ENCODE data around the gene RAB12.
"Not testable (repeated sequence)": the region's sequence is repeated elsewhere in the genome, so short reads cannot be mapped to it uniquely, and the experiment has no call there.

RAB12 gene, protein sequence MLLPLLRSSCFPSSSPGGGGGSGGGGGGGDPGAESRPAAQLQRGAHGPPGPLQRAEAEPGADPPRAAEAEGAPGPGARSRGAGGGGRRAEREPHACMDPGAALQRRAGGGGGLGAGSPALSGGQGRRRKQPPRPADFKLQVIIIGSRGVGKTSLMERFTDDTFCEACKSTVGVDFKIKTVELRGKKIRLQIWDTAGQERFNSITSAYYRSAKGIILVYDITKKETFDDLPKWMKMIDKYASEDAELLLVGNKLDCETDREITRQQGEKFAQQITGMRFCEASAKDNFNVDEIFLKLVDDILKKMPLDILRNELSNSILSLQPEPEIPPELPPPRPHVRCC

GRCh38 chr18:8608795-8609658 lies at the start of gene RAB12:
RAB12 (plus strand) TSS chr18:8609437; CDS start chr18:8609440, 3 bp downstream.
- peak; percentile 89 for DNase-seq (ENCODE audit: low read depth)

GRCh38 chr18:8559612-8560186 lies 49.5 kb upstream of the RAB12 start:
- peak; percentile 28 for DNase-seq (ENCODE audit: low read depth)

DNA sequence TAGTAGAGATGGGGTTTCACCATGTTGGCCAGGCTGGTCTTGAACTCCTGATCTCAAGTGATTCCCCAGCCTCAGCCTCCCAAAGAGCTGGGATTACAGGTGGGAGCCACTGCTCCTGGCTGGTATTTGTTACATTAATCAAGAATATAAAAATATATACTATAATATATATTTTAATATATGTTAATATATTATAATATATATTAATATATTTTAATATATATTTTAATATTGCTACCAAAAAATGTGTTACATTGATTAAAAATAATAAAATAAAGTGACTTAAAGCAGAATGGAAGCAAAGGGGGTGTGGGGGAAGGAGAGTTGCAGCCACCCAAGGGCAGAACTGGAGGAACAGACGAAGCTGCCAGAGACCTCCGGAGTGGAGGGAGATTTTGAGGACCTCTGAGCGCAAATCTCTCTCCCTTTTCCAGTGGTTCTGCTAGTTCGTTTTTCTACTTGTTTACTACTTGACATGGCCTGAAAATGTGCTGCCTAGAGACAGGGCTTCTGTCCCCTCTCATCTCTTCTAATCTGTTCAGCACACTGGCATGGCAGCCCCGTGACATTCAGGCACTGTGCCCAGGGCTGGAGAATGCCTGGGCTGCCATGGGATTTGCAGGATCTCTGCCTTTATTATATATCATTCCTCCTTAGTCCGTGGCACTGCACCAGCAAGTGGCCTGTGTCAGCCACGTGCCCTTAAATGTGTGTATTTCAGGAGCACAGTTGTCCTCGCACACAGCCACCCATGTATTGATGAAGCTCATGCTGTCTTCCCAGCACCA lies 47.9 kb upstream of the RAB12 start:
- DNase-seq (ENCODE audit: low read depth): no peak

GRCh38 chr18:8562070-8562469 lies 47.2 kb upstream of the RAB12 start:
- DNase-seq (ENCODE audit: low read depth): no peak

DNA sequence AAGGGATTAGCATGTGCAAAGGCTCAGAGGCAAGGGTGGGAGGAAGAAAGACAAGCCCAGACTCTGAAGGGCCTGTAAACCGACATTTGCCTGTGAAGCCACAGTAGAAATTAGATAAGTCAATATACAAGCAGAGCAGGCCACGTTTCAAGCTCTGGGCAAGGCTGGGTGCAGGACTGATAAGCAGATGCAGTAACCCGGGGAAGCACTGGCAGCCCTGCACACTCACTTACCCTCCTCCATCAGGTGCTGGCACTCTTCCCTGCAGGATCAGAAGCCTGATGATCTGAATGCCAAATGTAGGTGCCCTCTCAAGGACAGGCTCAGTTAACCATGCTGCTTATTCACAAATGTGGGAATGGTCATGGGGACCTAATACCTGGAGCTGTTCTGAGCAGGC lies 46.3 kb upstream of the RAB12 start:
- DNase-seq (ENCODE audit: low read depth): no peak

DNA sequence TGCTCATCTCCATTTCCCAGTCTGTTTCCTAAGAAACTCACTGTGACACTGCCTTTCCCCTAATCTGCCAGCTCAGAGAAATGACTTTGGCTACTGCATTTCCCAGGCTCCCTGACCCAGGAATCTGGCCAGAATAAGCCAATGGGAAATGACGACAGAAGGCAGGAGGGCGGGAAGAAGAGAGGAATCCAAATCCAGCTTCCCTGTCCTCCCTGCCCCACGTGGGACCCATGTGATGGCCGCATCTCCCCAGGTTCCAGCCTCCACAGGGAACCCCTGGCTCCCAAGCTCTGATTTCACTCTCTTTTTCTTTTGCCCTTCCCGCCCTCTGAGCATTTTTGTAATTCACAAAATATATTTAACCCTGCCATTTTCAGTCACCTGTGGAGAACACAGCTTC lies 37.8 kb upstream of the RAB12 start:
- DNase-seq (ENCODE audit: low read depth): no peak

GRCh38 chr18:8573766-8574165 lies 35.5 kb upstream of the RAB12 start:
- not testable (repeated sequence) for DNase-seq (ENCODE audit: low read depth)

- no peak for DNase-seq (ENCODE audit: low read depth)
Measured at GRCh38 chr18:8584798-8585197, 24.4 kb upstream of the RAB12 start.

- no peak for DNase-seq (ENCODE audit: low read depth)
Measured at GRCh38 chr18:8586941-8587340, 22.3 kb upstream of the RAB12 start.

DNA sequence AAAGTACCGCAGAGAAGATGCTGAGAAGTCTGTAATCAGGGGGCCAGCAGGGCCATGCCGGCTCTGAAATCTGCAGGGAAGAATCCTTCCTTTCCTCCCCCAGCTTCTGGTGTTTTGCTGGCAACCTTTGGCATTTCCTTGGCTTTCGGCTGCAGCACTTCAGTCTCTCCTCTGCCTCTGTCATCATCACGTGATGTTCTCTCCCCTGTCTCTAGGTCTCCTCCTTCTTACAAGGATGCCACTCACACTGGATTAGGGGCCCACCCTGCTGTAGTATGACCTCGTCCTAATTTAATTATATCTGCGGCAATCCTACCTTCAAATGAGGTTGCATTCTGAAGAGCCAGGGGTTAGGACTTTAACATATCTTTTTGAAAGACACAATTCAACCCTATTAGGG lies 13.8 kb upstream of the RAB12 start:
- DNase-seq (ENCODE audit: low read depth): no peak

- no peak for DNase-seq (ENCODE audit: low read depth)
Measured at GRCh38 chr18:8601277-8602032, 7.8 kb upstream of the RAB12 start.

DNA sequence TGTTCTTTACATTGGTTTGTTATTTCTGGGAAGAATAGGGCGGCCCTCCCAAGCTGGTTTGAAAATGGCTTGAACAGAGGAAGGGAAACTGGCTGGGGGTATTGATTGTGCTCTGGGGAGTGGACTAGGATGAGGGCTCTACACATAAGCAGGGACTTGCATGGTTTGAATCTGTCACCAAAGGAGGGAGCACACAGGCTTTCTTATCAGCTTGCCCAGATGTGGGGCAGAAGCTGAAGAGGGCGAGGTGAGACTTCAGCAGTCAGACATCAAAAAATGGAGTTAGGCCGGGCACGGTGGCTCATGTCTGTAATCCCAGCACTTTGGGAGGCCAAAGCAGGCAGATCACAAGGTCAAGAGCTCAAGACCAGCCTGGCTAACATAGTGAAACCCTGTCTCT lies 7.2 kb upstream of the RAB12 start:
- no peak for DNase-seq (ENCODE audit: low read depth)

DNA sequence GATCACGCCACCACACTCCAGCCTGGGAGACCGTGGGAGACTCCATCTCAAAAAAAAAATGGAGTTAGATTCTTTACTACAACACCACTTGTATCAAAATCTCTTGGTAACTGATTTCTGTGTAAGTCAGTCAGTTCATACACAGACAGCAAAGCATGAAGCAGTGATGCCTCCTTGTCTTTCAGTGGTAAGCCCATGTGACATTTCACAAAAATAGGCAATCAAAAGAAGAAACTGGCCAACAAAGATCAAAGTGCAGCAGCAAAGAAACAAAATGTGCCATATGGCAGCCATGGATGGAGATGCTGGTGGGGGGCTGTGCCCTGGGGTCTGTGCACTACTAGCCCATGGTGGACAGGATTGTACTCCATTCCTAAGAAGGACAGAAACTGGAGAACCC lies 6.7 kb upstream of the RAB12 start:
- DNase-seq (ENCODE audit: low read depth): no peak

GRCh38 chr18:8603663-8604520 lies 5.3 kb upstream of the RAB12 start:
- peak; percentile 10 for DNase-seq (ENCODE audit: low read depth)

DNA sequence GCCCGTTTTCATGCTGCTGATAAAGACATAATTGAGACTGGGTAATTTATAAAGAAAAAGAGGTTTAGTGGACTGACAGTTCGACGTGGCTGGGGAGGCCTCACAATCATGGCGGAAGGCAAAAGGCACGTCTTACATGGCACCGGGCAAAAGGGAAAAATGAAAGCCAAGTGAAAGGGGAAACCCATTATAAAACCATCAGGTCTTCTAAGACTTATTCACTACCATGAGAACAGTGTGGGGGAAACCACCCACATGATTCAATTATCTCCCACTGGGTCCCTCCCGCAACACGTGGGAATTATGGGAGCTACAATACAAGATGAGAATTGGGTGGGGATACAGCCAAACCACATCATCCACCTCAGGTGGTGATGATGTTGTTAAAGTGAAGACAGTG lies 3.3 kb upstream of the RAB12 start:
- no peak for DNase-seq (ENCODE audit: low read depth)

DNA sequence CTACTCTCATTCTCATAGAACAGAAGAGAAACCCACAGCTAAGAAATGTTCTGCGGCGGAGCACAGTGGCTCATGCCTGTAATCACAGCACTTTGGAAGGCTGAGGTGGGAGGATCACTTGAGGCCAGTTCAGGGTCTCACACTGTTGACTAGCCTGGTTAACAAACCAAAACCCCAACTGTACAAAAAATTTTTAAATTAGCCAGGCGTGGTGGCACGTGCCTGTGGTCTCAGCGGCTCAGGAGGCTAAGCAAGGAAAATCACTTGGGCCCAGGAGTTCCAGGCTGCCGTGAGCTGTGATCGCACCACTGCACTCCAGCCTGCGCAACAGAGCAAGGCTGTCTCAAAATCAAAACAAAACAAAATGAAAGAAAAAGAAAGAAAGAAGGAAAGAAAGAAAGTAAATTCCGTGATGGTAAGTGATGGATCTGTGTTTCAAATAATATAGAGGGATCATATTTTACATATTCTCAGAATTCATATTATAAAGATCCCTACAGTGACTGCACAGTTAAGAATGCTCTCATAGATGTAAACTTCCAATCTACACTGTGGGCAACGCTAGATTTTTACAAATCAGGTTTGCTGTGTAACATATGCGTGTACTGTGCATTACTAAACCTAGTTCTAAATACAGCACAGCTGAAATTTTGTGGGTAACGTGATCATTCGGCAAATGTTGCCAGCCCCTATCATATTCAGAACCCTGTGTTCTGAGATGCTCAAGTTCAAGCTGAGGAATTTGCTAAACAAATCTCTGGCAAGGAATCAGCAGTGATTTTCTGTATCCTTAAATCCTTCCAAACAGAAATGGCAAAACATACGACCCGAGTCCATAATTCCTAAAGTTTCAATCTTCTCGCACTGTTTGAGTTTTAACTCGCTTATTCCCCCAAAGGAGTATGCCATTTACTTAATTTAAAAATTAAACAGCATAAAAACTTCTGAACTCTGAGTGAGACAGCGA lies 1.2 kb upstream of the RAB12 start:
- peak; percentile 34 for DNase-seq (ENCODE audit: low read depth)

- DNase-seq (ENCODE audit: low read depth): peak; percentile 36
Measured at GRCh38 chr18:8609659-8610458, 622 bp downstream of the RAB12 start.

DNA sequence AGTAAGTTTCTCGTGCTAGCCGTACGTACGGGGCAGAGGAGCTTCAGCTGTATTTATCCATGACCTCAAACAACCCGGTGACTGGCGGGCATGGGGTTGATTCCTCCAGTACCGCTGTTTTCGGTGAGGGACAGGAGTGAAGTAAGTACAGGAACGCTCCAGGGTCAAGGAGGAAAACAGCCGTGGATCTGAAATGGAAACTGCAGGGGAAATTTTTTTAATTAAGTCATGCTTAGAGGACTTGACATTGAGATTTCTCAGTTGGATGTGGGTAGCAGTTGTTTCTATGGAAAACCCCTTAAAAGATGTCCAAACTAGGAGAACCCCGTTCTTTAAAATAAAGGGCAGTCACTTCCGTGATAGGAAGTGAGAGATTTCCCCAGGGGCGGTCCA lies 1.2 kb downstream of the RAB12 start:
- DNase-seq (ENCODE audit: low read depth): peak; percentile 43

Data from ELR (cell line).